Cardiac muscle cell (in vitro differentiated cells and primary cell): ENCODE data around the gene MMRN1. TPM values are rescaled to one million over a fixed set of nuclear protein-coding genes. Genes with fewer than 3 reads are reported as not detected.

Experiments
- DNase-seq, 2 donors: peaks; one replicate each; pipeline versions ENCODE4 v3.0.0 to v3.0.0-alpha.2; 2010 to 2017; ENCODE audit warnings: low read depth in 1 of 2, low spot score in 1 of 2
- H3K27ac ChIP-seq: fragments of 200-600 bp; sonication (generic); 2 replicates; pipeline ENCODE4 v1.5.1; 2016
- H3K27me3 ChIP-seq: fragments of 200-600 bp; sonication (generic); 2 replicates; pipeline ENCODE4 v1.6.0; 2016; ENCODE audit warnings: control low read depth
- H3K36me3 ChIP-seq: fragments of 200-600 bp; sonication (generic); 2 replicates; pipeline ENCODE4 v1.5.1; 2016; ENCODE audit warnings: control low read depth
- H3K4me1 ChIP-seq: fragments of 200-600 bp; sonication (generic); 2 replicates; pipeline ENCODE4 v1.8.1; 2017; ENCODE audit warnings: low read depth, mild to moderate bottlenecking, mixed run types
- H3K4me3 ChIP-seq: fragments of 200-600 bp; sonication (generic); 2 replicates; pipeline ENCODE4 v1.5.1; 2016; ENCODE audit warnings: mild to moderate bottlenecking
- H3K9me3 ChIP-seq: fragments of 200-600 bp; sonication (generic); 2 replicates; pipeline ENCODE4 v1.5.1; 2017; ENCODE audit warnings: low read depth, mild to moderate bottlenecking, control low read depth
- polyA plus RNA-seq: library from polyadenylated mRNA; unstranded; fragments of >200 nt; fragmentation: Nextera tagmentation; extraction: Ambion mirVana; gene quantifications from 2 replicates; pipeline ENCODE4 v1.2.1, GENCODE V29; 2016
- total RNA-seq: library from RNA; depleted of rRNA; stranded (reverse); fragments of >200 nt; gene quantifications from 2 replicates; pipeline ENCODE4 v1.2.3, GENCODE V29; 2016
- TF ChIP-seq, protein P1 (sequence below): IDR thresholded peaks from 2 replicates; pipeline ENCODE4 v1.5.1; 2012; ENCODE audit warnings: low read depth, mild to moderate bottlenecking, low read length

The MMRN1 gene
- total RNA-seq (0.27 and 1.3 TPM in 2 replicates), polyA plus RNA-seq (0.54 and 0.83 TPM in 2 replicates)

DNA sequence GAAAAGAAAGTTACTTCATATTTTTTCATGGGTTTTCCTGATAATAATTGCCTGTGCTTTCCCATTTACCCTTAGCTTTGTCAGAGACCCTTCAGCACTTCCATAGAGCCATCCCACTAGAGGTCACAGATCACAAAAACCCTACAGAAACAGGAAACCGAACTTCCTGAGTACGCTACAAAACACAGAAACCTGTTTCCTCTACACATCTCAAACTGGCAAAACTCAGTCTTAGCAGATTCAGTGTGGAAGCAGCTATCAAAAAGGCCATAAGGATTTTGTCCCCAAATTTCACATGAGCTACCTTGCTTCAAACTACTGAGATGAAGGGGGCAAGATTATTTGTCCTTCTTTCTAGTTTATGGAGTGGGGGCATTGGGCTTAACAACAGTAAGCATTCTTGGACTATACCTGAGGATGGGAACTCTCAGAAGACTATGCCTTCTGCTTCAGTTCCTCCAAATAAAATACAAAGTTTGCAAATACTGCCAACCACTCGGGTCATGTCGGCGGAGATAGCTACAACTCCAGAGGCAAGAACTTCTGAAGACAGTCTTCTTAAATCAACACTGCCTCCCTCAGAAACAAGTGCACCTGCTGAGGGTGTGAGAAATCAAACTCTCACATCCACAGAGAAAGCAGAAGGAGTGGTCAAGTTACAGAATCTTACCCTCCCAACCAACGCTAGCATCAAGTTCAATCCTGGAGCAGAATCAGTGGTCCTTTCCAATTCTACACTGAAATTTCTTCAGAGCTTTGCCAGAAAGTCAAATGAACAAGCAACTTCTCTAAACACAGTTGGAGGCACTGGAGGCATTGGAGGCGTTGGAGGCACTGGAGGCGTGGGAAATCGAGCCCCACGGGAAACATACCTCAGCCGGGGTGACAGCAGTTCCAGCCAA lies at the start of gene MMRN1:
Gene MMRN1, plus strand, starts transcription at position 206 of the 902 bp plus-strand sequence. Its CDS starts 118 bp downstream, at position 324.
- no peaks in the 10 kb centered on the region for H3K27me3 ChIP-seq
- peak in 1 of 2 donors; percentile 10 for DNase-seq
- no peak within 1 kb of the TSS for H3K4me3 ChIP-seq
- no peaks in the 10 kb centered on the region for H3K36me3 ChIP-seq
- TF ChIP-seq, protein P1, sequence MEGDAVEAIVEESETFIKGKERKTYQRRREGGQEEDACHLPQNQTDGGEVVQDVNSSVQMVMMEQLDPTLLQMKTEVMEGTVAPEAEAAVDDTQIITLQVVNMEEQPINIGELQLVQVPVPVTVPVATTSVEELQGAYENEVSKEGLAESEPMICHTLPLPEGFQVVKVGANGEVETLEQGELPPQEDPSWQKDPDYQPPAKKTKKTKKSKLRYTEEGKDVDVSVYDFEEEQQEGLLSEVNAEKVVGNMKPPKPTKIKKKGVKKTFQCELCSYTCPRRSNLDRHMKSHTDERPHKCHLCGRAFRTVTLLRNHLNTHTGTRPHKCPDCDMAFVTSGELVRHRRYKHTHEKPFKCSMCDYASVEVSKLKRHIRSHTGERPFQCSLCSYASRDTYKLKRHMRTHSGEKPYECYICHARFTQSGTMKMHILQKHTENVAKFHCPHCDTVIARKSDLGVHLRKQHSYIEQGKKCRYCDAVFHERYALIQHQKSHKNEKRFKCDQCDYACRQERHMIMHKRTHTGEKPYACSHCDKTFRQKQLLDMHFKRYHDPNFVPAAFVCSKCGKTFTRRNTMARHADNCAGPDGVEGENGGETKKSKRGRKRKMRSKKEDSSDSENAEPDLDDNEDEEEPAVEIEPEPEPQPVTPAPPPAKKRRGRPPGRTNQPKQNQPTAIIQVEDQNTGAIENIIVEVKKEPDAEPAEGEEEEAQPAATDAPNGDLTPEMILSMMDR: no peak
- no peak within 1 kb of the TSS for H3K27ac ChIP-seq
- peaks cover 12% of the 10 kb centered on the region for H3K4me1 ChIP-seq
- no peaks in the 10 kb centered on the region for H3K9me3 ChIP-seq

DNA sequence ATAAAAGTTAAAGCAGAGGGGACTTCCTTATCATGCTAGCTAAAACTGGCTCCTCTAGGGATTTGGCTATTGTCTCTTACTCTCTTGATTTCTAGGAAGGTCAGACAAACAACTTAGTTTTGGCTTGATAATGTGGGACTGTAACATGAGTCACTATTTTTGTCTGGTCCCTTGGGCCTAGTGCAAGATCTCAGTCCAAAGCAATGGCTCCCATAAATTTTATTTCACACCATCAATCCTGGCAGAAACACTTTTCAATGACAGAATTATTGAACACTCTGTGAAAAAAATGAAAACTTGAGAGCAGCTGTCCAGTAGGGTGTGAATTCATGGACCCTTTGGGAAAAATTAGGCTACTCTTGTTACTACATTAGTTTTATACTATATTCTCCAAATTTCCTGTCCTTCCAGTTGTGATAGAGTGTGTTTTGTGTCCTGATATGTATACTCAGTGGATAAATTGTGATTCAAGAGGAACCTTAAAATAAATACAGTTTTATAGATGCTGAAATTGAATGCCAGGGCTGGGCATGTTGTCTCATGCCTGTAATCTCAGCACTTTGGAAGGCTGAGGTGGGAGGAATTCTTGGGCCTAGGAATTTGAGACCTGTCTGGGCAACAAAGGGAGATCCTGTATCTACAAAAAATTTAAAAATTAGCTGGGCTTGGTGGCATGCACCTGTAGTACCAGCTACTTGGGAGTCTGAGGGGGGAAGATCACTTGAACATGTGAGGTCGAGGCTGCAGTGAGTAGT lies 46.9 kb upstream of the MMRN1 start:
- TF ChIP-seq, protein P1: no peak
- H3K27ac ChIP-seq: no peak overlapping the region
- DNase-seq: peak in 1 of 2 donors; percentile 7
- H3K4me3 ChIP-seq: no peak overlapping the region
- H3K4me1 ChIP-seq: no peaks in the 10 kb centered on the region
- H3K36me3 ChIP-seq: no peaks in the 10 kb centered on the region
- no peaks in the 10 kb centered on the region for H3K27me3 ChIP-seq
- no peaks in the 10 kb centered on the region for H3K9me3 ChIP-seq

GRCh38 chr4:89855236-89855635 lies 39.4 kb upstream of the MMRN1 start:
- no peaks in the 10 kb centered on the region for H3K36me3 ChIP-seq

DNA sequence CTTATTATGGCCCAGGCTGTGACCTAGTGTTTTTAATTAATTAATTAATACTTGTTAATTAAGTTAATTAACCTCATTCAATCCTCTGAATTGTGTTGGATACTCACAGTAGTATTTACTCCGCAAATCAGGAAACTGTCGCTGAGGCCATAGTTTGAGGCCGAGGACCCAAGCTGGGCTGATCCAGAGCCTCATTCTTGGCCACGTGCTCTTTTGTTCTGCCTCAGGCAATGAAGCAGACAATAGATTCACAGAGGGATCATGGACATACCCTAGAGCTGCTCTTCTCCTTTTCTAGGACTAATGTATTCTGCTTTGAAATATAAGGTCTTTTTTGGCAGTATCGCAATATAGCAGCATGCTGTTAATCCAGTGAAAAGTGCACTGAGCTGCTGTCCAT lies 33.7 kb upstream of the MMRN1 start:
- Histone ChIP-seq H3K27ac (no peak overlapping the region), H3K36me3 (no peaks in the 10 kb centered on the region), H3K4me3 (no peak overlapping the region), H3K27me3 (no peaks in the 10 kb centered on the region), H3K4me1 (no peaks in the 10 kb centered on the region), H3K9me3 (no peaks in the 10 kb centered on the region)
- no peak for DNase-seq
- TF ChIP-seq, protein P1: no peak

More at GRCh38 chr4:89855236-89855635, 39.4 kb upstream of the MMRN1 start:
- H3K27me3 ChIP-seq: no peaks in the 10 kb centered on the region
- no peaks in the 10 kb centered on the region for H3K9me3 ChIP-seq
- no peak overlapping the region for H3K4me3 ChIP-seq
- no peaks in the 10 kb centered on the region for H3K4me1 ChIP-seq
- no peak for DNase-seq
- TF ChIP-seq, protein P1: no peak
- no peak overlapping the region for H3K27ac ChIP-seq

DNA sequence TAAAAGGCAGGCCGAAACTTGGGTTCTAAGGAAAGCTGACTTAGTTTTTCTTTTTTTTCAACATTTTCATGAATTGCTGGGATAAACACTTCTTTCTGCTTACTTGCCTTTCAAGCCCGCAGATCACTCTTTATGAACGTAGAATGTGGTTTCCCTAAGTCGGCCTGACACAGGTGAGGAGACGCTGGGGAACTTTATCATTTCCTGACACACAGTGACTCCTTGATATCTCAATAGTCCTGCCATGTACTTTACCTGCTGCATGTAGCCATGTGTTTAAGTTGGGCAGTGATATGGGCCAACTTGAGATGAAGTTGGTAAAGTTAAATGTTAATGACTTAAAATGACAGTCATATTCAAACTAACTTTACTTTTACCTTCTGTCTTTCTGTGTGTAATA lies 31.1 kb upstream of the MMRN1 start:
- no peak for DNase-seq

More for the DNA sequence above, 31.1 kb upstream of the MMRN1 start:
- TF ChIP-seq, protein P1: no peak
- no peaks in the 10 kb centered on the region for H3K9me3 ChIP-seq
- no peaks in the 10 kb centered on the region for H3K4me1 ChIP-seq
- no peak overlapping the region for H3K4me3 ChIP-seq
- no peak overlapping the region for H3K27ac ChIP-seq
- H3K36me3 ChIP-seq: no peaks in the 10 kb centered on the region
- no peaks in the 10 kb centered on the region for H3K27me3 ChIP-seq
